OCI-LY7 (cell line): ENCODE measurements around the gene SMG6. TPM values are rescaled to one million over a fixed set of nuclear protein-coding genes. Genes with fewer than 3 reads are reported as not detected.
A peak's percentile ranks its signal among the peaks of the same experiment; 100 is the strongest.

Experiments used
- BruUV-seq: library from RNA; stranded (reverse); fragments of 400-500 nt; replicated peaks from 2 replicates; lab custom pipeline; 2021; lab: Mats Ljungman, UMichigan
- CTCF ChIA-PET: fragments of 300-600 bp; sonication (Branson Sonifier 250); formaldehyde crosslinking; loops from one replicate; lab custom pipeline; 2022; ENCODE audit warnings: antibody characterized with exemption; ENCODE audit not compliant: unreplicated experiment; lab: Charles Lee
- POLR2A ChIA-PET: fragments of 300-600 bp; sonication (Branson Sonifier 250); formaldehyde crosslinking; loops from one replicate; lab custom pipeline; 2022; ENCODE audit warnings: antibody characterized with exemption; lab: Charles Lee
- DNase-seq: peaks from one replicate; pipeline ENCODE4 v3.0.0-alpha.2; 2015; ENCODE audit warnings: low spot score
- H2AFZ ChIP-seq: fragments of 200-600 bp; sonication (generic), shearing (Covaris generic); 2 replicates; pipeline ENCODE4 v1.6.1; 2014; ENCODE audit warnings: mild to moderate bottlenecking, antibody characterized with exemption, low read length, moderate library complexity
- H3K27ac ChIP-seq: fragments of 200-600 bp; sonication (generic); 2 replicates; pipeline ENCODE4 v1.5.1; 2014; ENCODE audit warnings: mixed run types, low read depth, mild to moderate bottlenecking, moderate library complexity, low read length, inconsistent platforms; ENCODE audit not compliant: poor library complexity, severe bottlenecking
- H3K36me3 ChIP-seq: fragments of 200-600 bp; sonication (generic); 2 replicates; pipeline ENCODE4 v1.6.1; 2014; ENCODE audit warnings: mild to moderate bottlenecking, antibody characterized with exemption, low read length, moderate library complexity, mixed read lengths; ENCODE audit not compliant: insufficient read depth
- H3K4me1 ChIP-seq: fragments of 200-600 bp; sonication (generic); 2 replicates; pipeline ENCODE4 v1.5.1; 2014; ENCODE audit warnings: mild to moderate bottlenecking, low read length; ENCODE audit not compliant: insufficient read depth, poor library complexity, severe bottlenecking
- H3K4me2 ChIP-seq: fragments of 200-600 bp; sonication (generic); 2 replicates; pipeline ENCODE4 v1.6.1; 2014; ENCODE audit warnings: mild to moderate bottlenecking, low read length
- H3K4me3 ChIP-seq: fragments of 200-600 bp; sonication (generic); 2 replicates; pipeline ENCODE4 v1.5.1; 2014; ENCODE audit warnings: mild to moderate bottlenecking, low read depth, low read length; ENCODE audit not compliant: poor library complexity, severe bottlenecking
- H3K79me2 ChIP-seq: fragments of 200-600 bp; sonication (generic); 2 replicates; pipeline ENCODE4 v1.6.1; 2016; ENCODE audit warnings: low read depth, mild to moderate bottlenecking, low read length, moderate library complexity, mixed read lengths; ENCODE audit not compliant: insufficient read depth
- H3K9me2 ChIP-seq: fragments of 200-600 bp; sonication (generic); 2 replicates; pipeline ENCODE4 v1.6.1; 2016; ENCODE audit warnings: mild to moderate bottlenecking, low read length, mixed read lengths; ENCODE audit not compliant: insufficient read depth
- H3K9me3 ChIP-seq: fragments of 200-600 bp; sonication (generic); 2 replicates; pipeline ENCODE4 v1.6.1; 2014; ENCODE audit warnings: mild to moderate bottlenecking, mixed run types, low read length, mixed read lengths
- H4K20me1 ChIP-seq: fragments of 200-600 bp; sonication (generic); 2 replicates; pipeline ENCODE4 v1.6.1; 2014; ENCODE audit warnings: mild to moderate bottlenecking, antibody characterized with exemption, low read length, moderate library complexity, mixed read lengths; ENCODE audit not compliant: insufficient read depth
- CTCF ChIP-seq: fragments of 200-600 bp; sonication (generic); conservative IDR thresholded peaks from 2 replicates; pipeline ENCODE4 v1.5.1; 2014; ENCODE audit warnings: mild to moderate bottlenecking, antibody characterized with exemption, low read length, moderate library complexity, mixed read lengths
- EZH2phosphoT487 ChIP-seq: fragments of 200-600 bp; sonication (generic); IDR thresholded peaks from 2 replicates; pipeline ENCODE4 v1.6.1; 2018; ENCODE audit warnings: low read depth, borderline replicate concordance, mild to moderate bottlenecking, mixed run types, antibody characterized with exemption, low read length, moderate library complexity, mixed read lengths
- intact Hi-C: fragments of 100-400 bp; cut with micrococcal nuclease; formaldehyde crosslinking; loops from one replicate; pipeline ENCODE4 v1.10.0; 2022; ENCODE audit not compliant: unreplicated experiment
- total RNA-seq, 2 experiments: library from RNA; depleted of rRNA in 1 of 2; stranded (reverse); fragments of >200 nt in 1 of 2; shearing (Covaris generic) in 1 of 2; gene quantifications; 2 replicates each; pipeline ENCODE4 v1.2.3, GENCODE V29; 2014 to 2022

The SMG6 gene
- total RNA-seq, 2 experiments from 2014 or later: 12.5 to 17.8 TPM

DNA sequence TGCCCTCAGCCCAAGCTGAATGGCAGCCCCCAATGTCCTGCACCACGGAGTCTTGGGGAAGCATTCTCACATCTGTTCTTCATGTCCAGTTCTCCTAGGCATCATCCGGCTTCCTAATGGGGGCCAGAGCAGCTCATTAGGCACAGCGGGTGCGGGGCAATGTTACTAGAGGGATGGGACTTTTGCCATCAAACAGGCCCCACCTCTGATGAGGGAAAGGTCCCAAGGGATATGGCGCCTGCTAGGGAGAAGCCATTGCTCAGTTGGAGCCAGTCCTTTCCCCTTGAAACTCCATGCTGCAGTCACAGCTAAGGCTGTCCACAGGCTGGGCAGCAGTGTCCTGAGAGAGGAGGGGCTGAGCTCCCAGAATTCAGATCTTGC is 275.4 kb downstream of the SMG6 start:
- H3K4me3 ChIP-seq: no peak overlapping the region
- no peaks in the 10 kb centered on the region for H3K9me3 ChIP-seq
- no TSS peak for BruUV-seq
- no peak overlapping the region for H3K4me2 ChIP-seq
- H3K9me2 ChIP-seq: no peaks in the 10 kb centered on the region
- H3K79me2 ChIP-seq: peaks cover 10% of the 10 kb centered on the region; the same call in 1 of the 2 replicates
- no peak overlapping the region for H2AFZ ChIP-seq
- H3K36me3 ChIP-seq: no peaks in the 10 kb centered on the region
- intact Hi-C loops: no loop called here
- ChIA-PET CTCF (no interaction called here), POLR2A (no interaction called here)
- TF ChIP-seq EZH2phosphoT487 (no peak), CTCF (no peak)
- DNase-seq: no peak
- peaks cover 18% of the 10 kb centered on the region for H3K4me1 ChIP-seq
- H3K27ac ChIP-seq: no peak overlapping the region
- no peaks in the 10 kb centered on the region for H4K20me1 ChIP-seq

GRCh38 chr17:2027528-2028233 is 275.9 kb downstream of the SMG6 start:
- TF ChIP-seq EZH2phosphoT487 (no peak), CTCF (no peak)
- H4K20me1 ChIP-seq: no peaks in the 10 kb centered on the region
- no peak for DNase-seq
- no peak overlapping the region for H3K4me3 ChIP-seq
- H3K79me2 ChIP-seq: peaks cover 10% of the 10 kb centered on the region; the same call in 1 of the 2 replicates
- no peaks in the 10 kb centered on the region for H3K36me3 ChIP-seq
- no peak overlapping the region for H3K27ac ChIP-seq
- intact Hi-C loops: no loop called here
- H2AFZ ChIP-seq: no peak overlapping the region
- CTCF ChIA-PET: no interaction called here
- H3K4me1 ChIP-seq: peaks cover 18% of the 10 kb centered on the region
- POLR2A ChIA-PET: no interaction called here
- BruUV-seq: no TSS peak
- no peaks in the 10 kb centered on the region for H3K9me2 ChIP-seq
- H3K9me3 ChIP-seq: no peaks in the 10 kb centered on the region
- no peak overlapping the region for H3K4me2 ChIP-seq

GRCh38 chr17:2025622-2026309 is 277.8 kb downstream of the SMG6 start:
- ChIA-PET CTCF (no interaction called here), POLR2A (no interaction called here)
- H3K79me2 ChIP-seq: peaks cover 1% of the 10 kb centered on the region; the same call in 1 of the 2 replicates
- peak; percentile 54 for TF ChIP-seq CTCF
- no peak for TF ChIP-seq EZH2phosphoT487
- H3K9me2 ChIP-seq: no peaks in the 10 kb centered on the region
- no peaks in the 10 kb centered on the region for H3K9me3 ChIP-seq
- peak overlapping the region; percentile 34 for H3K4me3 ChIP-seq
- peaks cover 10% of the 10 kb centered on the region for H3K4me1 ChIP-seq
- H4K20me1 ChIP-seq: no peaks in the 10 kb centered on the region
- no peaks in the 10 kb centered on the region for H3K36me3 ChIP-seq
- intact Hi-C loops: no loop called here
- H3K4me2 ChIP-seq: peak overlapping the region; percentile 45
- no peak for DNase-seq
- no peak overlapping the region for H3K27ac ChIP-seq
- no peak overlapping the region for H2AFZ ChIP-seq
- no TSS peak for BruUV-seq
